Right renal pelvis (tissue), 4 donors: ENCODE measurements around the gene COQ7. TPM values are rescaled to one million over a fixed set of nuclear protein-coding genes. Genes with fewer than 3 reads are reported as not detected.

Source experiments
- DNase-seq, 4 donors: peaks; one replicate each; pipeline ENCODE4 v3.0.0-alpha.2; 2013; ENCODE audit warnings: low read depth in 4 of 4, low spot score in 3 of 4, missing footprints in 1 of 4
- polyA plus RNA-seq, 4 donors: library from polyadenylated mRNA; unstranded; fragments of 120-200 nt; gene quantifications; one replicate each; pipeline ENCODE4 v1.2.1, GENCODE V29; 2013; ENCODE audit not compliant: insufficient read length in 4 of 4

Gene COQ7
- polyA plus RNA-seq: 10 to 100 TPM; 29.5 to 35.5 (median 33.1) TPM

GRCh38 chr16:19067349-19068236 lies at the start of gene COQ7:
TSS of gene COQ7 (plus strand) at chr16:19067614. CDS start at chr16:19067665, 51 bp downstream.
- peak; percentile 98 to 99 (median 99) for DNase-seq

- no peak for DNase-seq
Measured at GRCh38 chr16:19020689-19021088, 46.7 kb upstream of the COQ7 start.

GRCh38 chr16:19021747-19022146 lies 45.7 kb upstream of the COQ7 start:
- DNase-seq: no peak

GRCh38 chr16:19027416-19027815 lies 40.0 kb upstream of the COQ7 start:
- DNase-seq: no peak

GRCh38 chr16:19029980-19030379 lies 37.4 kb upstream of the COQ7 start:
- DNase-seq: no peak

- no peak for DNase-seq
Measured at GRCh38 chr16:19031738-19032137, 35.7 kb upstream of the COQ7 start.

GRCh38 chr16:19033761-19034160 lies 33.7 kb upstream of the COQ7 start:
- DNase-seq: no peak

GRCh38 chr16:19040400-19040799 lies 27.0 kb upstream of the COQ7 start:
- no peak for DNase-seq

GRCh38 chr16:19044769-19045168 lies 22.6 kb upstream of the COQ7 start:
- no peak for DNase-seq

GRCh38 chr16:19046062-19046461 lies 21.4 kb upstream of the COQ7 start:
- no peak for DNase-seq

- no peak for DNase-seq
Measured at GRCh38 chr16:19062706-19063105, 4.7 kb upstream of the COQ7 start.

- no peak for DNase-seq
Measured at GRCh38 chr16:19066988-19067348, 446 bp upstream of the COQ7 start.

GRCh38 chr16:19068237-19068815 lies 912 bp downstream of the COQ7 start:
- DNase-seq: no peak

- no peak for DNase-seq
Measured at GRCh38 chr16:19071811-19072777, 4.7 kb downstream of the COQ7 start.

GRCh38 chr16:19073344-19073743 lies 5.9 kb downstream of the COQ7 start:
- DNase-seq: no peak

- DNase-seq: no peak
Measured at GRCh38 chr16:19073863-19074262, 6.4 kb downstream of the COQ7 start.

- no peak for DNase-seq
Measured at GRCh38 chr16:19075511-19075910, 8.1 kb downstream of the COQ7 start.

- DNase-seq: no peak
Measured at GRCh38 chr16:19077879-19078278, 10.5 kb downstream of the COQ7 start.

- no peak for DNase-seq
Measured at GRCh38 chr16:19083670-19084069, 16.3 kb downstream of the COQ7 start.

GRCh38 chr16:19084139-19084538 lies 16.7 kb downstream of the COQ7 start:
- no peak for DNase-seq

GRCh38 chr16:19084879-19085278 lies 17.5 kb downstream of the COQ7 start:
- no peak for DNase-seq
